RWPE2 (cell line): ENCODE measurements around the gene MAT1A.

Experiments used
- ATAC-seq: fragments of 200-7000 bp; cut with Tn5 transposase; 3 replicates; pipeline ENCODE4 v1.9.1; 2021; ENCODE audit warnings: low read depth
- DNase-seq: peaks from one replicate; pipeline ENCODE4 v3.0.0-alpha.2; 2020; ENCODE audit warnings: low spot score
- H3K27ac ChIP-seq: fragments of 450-650 bp; 2 replicates; pipeline ENCODE4 v1.5.1; 2017; ENCODE audit warnings: mild to moderate bottlenecking; ENCODE audit not compliant: poor library complexity, severe bottlenecking
- H3K27me3 ChIP-seq: fragments of 250-450 bp; sonication (Bioruptor Pico); 2 replicates; pipeline ENCODE4 v1.5.1; 2021; ENCODE audit warnings: mild to moderate bottlenecking, moderate library complexity; ENCODE audit not compliant: insufficient read depth, poor library complexity, severe bottlenecking
- H3K36me3 ChIP-seq: fragments of 250-450 bp; sonication (Bioruptor Pico); 2 replicates; pipeline ENCODE4 v1.5.1; 2020; ENCODE audit warnings: low read depth, mild to moderate bottlenecking, moderate library complexity
- H3K4me1 ChIP-seq: fragments of 250-450 bp; sonication (Bioruptor Pico); 2 replicates; pipeline ENCODE4 v1.5.1; 2021; ENCODE audit warnings: mild to moderate bottlenecking, moderate library complexity; ENCODE audit not compliant: insufficient read depth, poor library complexity, severe bottlenecking
- H3K4me3 ChIP-seq: fragments of 250-450 bp; sonication (Bioruptor Pico); 2 replicates; pipeline ENCODE4 v1.5.1; 2021; ENCODE audit warnings: mild to moderate bottlenecking, moderate library complexity; ENCODE audit not compliant: severe bottlenecking
- H3K9me3 ChIP-seq: fragments of 250-450 bp; sonication (Bioruptor Pico); 2 replicates; pipeline ENCODE4 v1.5.1; 2021; ENCODE audit warnings: mild to moderate bottlenecking, moderate library complexity; ENCODE audit not compliant: severe bottlenecking
- TF ChIP-seq, protein P1 (sequence below): fragments of 450-650 bp; IDR thresholded peaks from one replicate; pipeline ENCODE4 v1.5.1; 2017; ENCODE audit warnings: mild to moderate bottlenecking, moderate library complexity; ENCODE audit not compliant: poor library complexity, severe bottlenecking

The MAT1A gene

DNA sequence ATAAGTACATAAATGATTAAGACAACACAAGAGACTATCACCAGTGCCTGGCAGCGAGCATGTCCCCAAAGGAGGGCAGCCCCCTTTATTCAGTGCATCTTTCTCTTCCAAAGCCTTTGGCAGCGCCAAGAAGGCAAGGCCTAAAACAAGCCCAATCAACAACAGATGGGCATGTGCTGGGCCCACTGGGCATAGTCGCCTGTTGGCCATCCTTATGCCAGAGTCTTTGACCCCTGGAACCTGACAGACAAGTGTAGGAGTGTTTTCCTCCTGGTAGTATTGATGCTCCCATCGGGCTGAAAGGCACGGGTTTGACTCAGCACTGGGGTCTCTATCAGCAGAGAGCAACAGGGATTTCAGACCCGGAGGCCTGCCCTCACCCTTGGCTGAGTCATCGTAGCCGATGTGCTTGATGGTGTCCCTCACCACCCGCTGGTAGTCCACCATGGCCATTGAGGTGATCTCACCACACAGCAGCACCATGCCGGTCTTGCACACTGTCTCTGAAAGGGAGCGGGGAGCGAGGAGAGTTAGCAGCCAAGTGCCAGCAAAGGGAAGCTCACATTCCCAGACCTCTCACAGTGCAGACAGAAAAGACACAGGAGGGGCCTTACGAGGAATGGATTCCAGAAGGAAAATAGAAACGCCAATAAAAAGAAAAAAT lies 5.8 kb downstream of the MAT1A start:
- DNase-seq (no peak), ATAC-seq (no peak)
- Histone ChIP-seq H3K27me3 (peaks cover 3% of the 10 kb centered on the region), H3K4me1 (no peaks in the 10 kb centered on the region), H3K36me3 (no peaks in the 10 kb centered on the region), H3K9me3 (no peaks in the 10 kb centered on the region), H3K4me3 (no peak overlapping the region), H3K27ac (no peak overlapping the region)
- TF ChIP-seq, protein P1, sequence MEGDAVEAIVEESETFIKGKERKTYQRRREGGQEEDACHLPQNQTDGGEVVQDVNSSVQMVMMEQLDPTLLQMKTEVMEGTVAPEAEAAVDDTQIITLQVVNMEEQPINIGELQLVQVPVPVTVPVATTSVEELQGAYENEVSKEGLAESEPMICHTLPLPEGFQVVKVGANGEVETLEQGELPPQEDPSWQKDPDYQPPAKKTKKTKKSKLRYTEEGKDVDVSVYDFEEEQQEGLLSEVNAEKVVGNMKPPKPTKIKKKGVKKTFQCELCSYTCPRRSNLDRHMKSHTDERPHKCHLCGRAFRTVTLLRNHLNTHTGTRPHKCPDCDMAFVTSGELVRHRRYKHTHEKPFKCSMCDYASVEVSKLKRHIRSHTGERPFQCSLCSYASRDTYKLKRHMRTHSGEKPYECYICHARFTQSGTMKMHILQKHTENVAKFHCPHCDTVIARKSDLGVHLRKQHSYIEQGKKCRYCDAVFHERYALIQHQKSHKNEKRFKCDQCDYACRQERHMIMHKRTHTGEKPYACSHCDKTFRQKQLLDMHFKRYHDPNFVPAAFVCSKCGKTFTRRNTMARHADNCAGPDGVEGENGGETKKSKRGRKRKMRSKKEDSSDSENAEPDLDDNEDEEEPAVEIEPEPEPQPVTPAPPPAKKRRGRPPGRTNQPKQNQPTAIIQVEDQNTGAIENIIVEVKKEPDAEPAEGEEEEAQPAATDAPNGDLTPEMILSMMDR = no peak

DNA sequence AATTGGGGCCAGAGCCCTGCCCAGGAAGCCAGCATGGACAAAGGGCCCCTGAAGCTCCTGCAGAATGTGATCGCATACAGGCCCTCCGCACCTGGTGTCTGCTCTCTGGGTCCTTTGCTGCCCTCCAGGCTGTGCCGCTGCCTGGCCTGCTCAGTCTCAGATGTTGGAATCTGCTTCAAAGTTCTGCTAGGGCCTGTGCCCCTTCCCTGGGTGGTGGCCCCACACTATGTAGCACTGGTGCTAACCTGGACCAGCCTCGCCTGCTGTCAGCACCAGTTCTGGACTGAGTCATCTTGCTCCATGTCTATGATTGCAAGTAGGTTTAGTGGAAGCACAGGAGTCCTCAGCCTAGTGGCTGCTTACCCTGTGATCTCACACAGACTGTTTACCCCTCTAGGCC lies 6.3 kb downstream of the MAT1A start:
- Histone ChIP-seq H3K4me3 (no peak overlapping the region), H3K9me3 (no peaks in the 10 kb centered on the region), H3K4me1 (no peaks in the 10 kb centered on the region), H3K36me3 (no peaks in the 10 kb centered on the region), H3K27me3 (peaks cover 3% of the 10 kb centered on the region), H3K27ac (no peak overlapping the region)
- ATAC-seq = 0 out of 3 replicates have a peak, but pooled peaks have one; percentile 23
- no peak for DNase-seq
- TF ChIP-seq, protein P1 = no peak

DNA sequence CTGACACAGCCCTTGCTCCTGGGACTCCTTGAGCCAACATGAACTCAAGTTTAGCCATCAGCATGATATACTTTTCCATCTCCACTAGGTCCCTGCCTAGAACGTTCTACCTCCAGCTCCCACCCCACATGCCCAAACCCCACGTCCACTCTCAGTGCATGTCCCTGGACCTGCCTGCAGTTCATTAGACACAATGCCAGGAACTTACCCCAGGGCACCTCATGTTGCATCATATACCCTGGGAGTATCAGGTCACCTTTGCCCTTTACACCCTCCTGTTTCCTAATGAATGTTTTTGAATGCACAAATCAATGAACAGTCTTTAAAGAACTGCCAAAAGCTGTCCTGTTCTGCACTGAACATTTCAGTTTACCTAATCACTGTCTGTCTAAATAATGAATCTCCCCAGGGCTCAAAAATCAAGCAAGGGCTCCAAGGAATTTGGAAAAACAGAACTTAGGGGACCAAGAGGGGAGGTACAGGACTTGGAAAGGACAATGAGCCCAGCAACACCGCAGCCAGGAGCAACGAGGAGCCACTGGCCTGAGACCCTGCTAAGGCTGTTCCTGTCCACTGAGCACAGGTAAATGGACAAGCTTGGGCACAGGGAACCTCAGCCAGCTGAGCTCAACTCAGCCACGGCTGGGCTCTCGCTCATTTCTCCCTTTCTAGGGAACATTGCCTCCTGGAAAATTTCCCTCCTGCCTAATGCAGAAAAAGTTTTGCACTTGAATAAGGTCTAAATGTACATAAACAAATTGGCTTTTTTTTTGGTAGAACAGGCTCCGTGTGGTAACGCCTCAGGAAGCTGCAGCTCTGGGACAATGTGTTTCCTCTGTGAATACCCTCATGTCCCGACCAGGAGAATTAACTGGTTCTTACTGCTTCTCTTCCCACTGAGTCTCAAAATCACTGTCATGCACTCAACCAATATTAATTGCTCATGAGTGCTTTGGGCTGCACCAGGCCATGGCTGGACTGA lies 7.4 kb downstream of the MAT1A start:
- no peaks in the 10 kb centered on the region for H3K36me3 ChIP-seq
- H3K4me1 ChIP-seq = no peaks in the 10 kb centered on the region
- H3K4me3 ChIP-seq = no peak overlapping the region
- TF ChIP-seq, protein P1 = no peak
- no peaks in the 10 kb centered on the region for H3K9me3 ChIP-seq
- H3K27me3 ChIP-seq = peaks cover 3% of the 10 kb centered on the region
- H3K27ac ChIP-seq = no peak overlapping the region
- ATAC-seq = no peak
- no peak for DNase-seq

DNA sequence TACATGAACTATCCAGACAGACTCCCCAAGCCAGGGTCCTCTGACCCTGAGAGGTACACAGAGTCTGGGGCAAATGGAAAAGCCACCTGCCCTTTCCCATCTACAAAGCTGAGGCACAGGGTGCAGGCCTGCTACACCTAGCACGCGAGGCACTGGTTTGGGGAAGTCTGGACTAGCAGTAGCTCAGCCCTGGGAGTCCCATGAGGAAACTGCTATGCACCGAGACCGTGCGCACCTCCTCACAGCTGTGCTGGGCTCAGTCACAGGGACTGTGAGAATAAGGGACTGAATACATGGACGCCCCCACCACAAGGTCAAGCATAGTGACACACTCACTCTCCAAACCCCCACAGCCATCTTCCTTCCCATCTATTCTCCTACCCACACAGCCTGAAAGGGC lies 8.2 kb downstream of the MAT1A start:
- DNase-seq = no peak
- Histone ChIP-seq H3K4me1 (no peaks in the 10 kb centered on the region), H3K36me3 (no peaks in the 10 kb centered on the region), H3K27ac (no peak overlapping the region), H3K9me3 (no peaks in the 10 kb centered on the region), H3K4me3 (no peak overlapping the region), H3K27me3 (peaks cover 3% of the 10 kb centered on the region)
- TF ChIP-seq, protein P1 = no peak
- no peak for ATAC-seq
